Psoas muscle (tissue), 8 donors: ENCODE results near the gene MYBPH. TPM values are rescaled to one million over a fixed set of nuclear protein-coding genes. Genes with fewer than 3 reads are reported as not detected.

ENCODE experiments used
- ATAC-seq, 4 donors: fragments of 200-7000 bp; cut with Tn5 transposase; one replicate each; pipeline ENCODE4 v1.9.1; 2020; ENCODE audit warnings: moderate library complexity in 3 of 4, mild to moderate bottlenecking in 2 of 4
- DNase-seq, 2 donors: peaks; one replicate each; pipeline ENCODE4 v3.0.0-alpha.2; 2020
- H3K27ac ChIP-seq: fragments of 200-600 bp; one replicate; pipeline ENCODE4 v1.8.0; 2022
- H3K27me3 ChIP-seq, 3 donors: fragments of 200-600 bp in 1 of 3; one replicate each; pipeline versions ENCODE4 v1.6.1 to v1.8.0; 2013 to 2022; ENCODE audit warnings: low read length in 2 of 3, mild to moderate bottlenecking in 2 of 3, moderate library complexity in 1 of 3; ENCODE audit not compliant: insufficient read depth in 3 of 3
- H3K36me3 ChIP-seq, 2 donors: fragments of 200-600 bp in 1 of 2; one replicate each; pipeline versions ENCODE4 v1.6.1 to v1.8.0; 2013 to 2022; ENCODE audit warnings: low read depth in 1 of 2, mild to moderate bottlenecking in 1 of 2, moderate library complexity in 1 of 2; ENCODE audit not compliant: insufficient read depth in 1 of 2
- H3K4me1 ChIP-seq: fragments of 200-600 bp; one replicate; pipeline ENCODE4 v1.8.0; 2022
- H3K4me3 ChIP-seq: fragments of 200-600 bp; one replicate; pipeline ENCODE4 v1.8.0; 2022; ENCODE audit warnings: mild to moderate bottlenecking
- H3K9me3 ChIP-seq: fragments of 200-600 bp; one replicate; pipeline ENCODE4 v1.8.0; 2022
- CTCF ChIP-seq: fragments of 200-600 bp; IDR thresholded peaks from one replicate; pipeline ENCODE4 v1.8.0; 2022; ENCODE audit warnings: antibody characterized with exemption
- WGBS, 3 donors: extraction: QIAGEN DNeasy Blood & Tissue Kit; methylation state at CpG; one replicate each; pipeline versions ENCODE4 v1.1.6 to v1.1.7; 2013; 5-methylcytosine and 5-hydroxymethylcytosine counted together
- intact Hi-C, 2 donors: fragments of 100-400 bp; cut with DNase I; formaldehyde crosslinking; loops; one replicate each; pipeline versions ENCODE4 v1.11.0 to v1.14.2; 2022
- polyA plus RNA-seq, 3 donors: library from polyadenylated mRNA; stranded (reverse); fragments of 200-250 nt; gene quantifications; one replicate each; pipeline ENCODE4 v1.2.3, GENCODE V29; 2013
- total RNA-seq, 4 donors: library from RNA; stranded (reverse); fragmentation: NEBNext Ultra II Directional in 2 of 4; extraction: Animal tissue kit (Norgen Biotek cat#: 25700) in 2 of 4; gene quantifications; one replicate each; pipeline versions ENCODE4 v1.2.1 to v1.2.4, GENCODE V29; 2021 to 2023
- donor health status: healthy with polysubstance abuse.
- donor health status: DM: no; HTN: no; CAD: no; lungs with moderate emphysema.
- donor health status: Bipolar disorder and iron deficiency.
- donor health status: healthy.
- donor health status: DM: yes; HTN: yes; CAD: no.
- donor health status: DM: no; HTN: no; CAD: no.
- donor health status: DM: no; HTN: no; CAD: no.
- donor health status: DM: yes; HTN: yes; CAD: no.

MYBPH gene
- total and polyA plus RNA-seq, 7 donors = 18.0 to 882 (median 39.1) TPM

GRCh38 chr1:203161703-203162102 is 13.9 kb downstream of the MYBPH start:
- intact Hi-C loops = no loop called here
- Histone ChIP-seq H3K27ac (no peak overlapping the region), H3K9me3 (no peaks in the 10 kb centered on the region), H3K27me3 (no peaks in the 10 kb centered on the region), H3K4me1 (no peaks in the 10 kb centered on the region), H3K4me3 (no peak overlapping the region), H3K36me3 (peaks cover 0 to 6% of the 10 kb centered on the region in 2 donors)
- ATAC-seq = no peak
- no peak for DNase-seq
- TF ChIP-seq CTCF = no peak
- WGBS, 3 donors = 91 to 96% (median 92%) methylated on average over 11 of the region's 11 CpGs

- peaks cover 0 to 6% of the 10 kb centered on the region in 2 donors for H3K36me3 ChIP-seq
- intact Hi-C loops = no loop called here
- ATAC-seq (no peak), DNase-seq (no peak)
- TF ChIP-seq CTCF = no peak
- H3K9me3 ChIP-seq = no peaks in the 10 kb centered on the region
- H3K27me3 ChIP-seq = no peaks in the 10 kb centered on the region
- 83 to 91% (median 89%) methylated on average over 6 of the region's 6 CpGs for WGBS, 3 donors
- no peaks in the 10 kb centered on the region for H3K4me1 ChIP-seq
- no peak overlapping the region for H3K27ac ChIP-seq
- no peak overlapping the region for H3K4me3 ChIP-seq
These were observed 14.5 kb downstream of the MYBPH start for GRCh38 chr1:203161175-203161574.

DNA sequence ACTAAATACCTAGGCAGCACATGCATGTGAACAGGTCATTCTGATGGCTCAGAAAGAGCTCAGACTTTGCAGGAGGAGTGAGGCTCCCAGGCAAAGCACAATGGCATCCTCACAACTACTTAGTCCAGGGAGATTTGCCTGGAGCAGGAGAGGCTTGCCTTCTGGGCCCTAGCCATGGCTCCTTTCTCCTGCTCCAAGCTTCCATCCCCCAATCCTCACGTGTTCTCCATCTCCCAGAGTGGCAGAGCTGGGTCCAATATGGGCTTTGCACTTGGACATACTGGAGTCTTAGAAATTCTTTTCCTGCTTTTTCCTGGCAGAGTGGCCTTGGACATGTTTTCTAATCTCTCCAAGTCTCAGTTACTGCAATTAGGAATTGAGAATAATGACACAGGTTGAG is 15.8 kb downstream of the MYBPH start:
- DNase-seq (no peak), ATAC-seq (no peak)
- Histone ChIP-seq H3K4me3 (no peak overlapping the region), H3K36me3 (no peaks in the 10 kb centered on the region), H3K27ac (no peak overlapping the region), H3K27me3 (no peaks in the 10 kb centered on the region), H3K4me1 (no peaks in the 10 kb centered on the region), H3K9me3 (no peaks in the 10 kb centered on the region)
- intact Hi-C loops = loop anchor here in 1 of 2 donors (10.0 kb wide), 1 partner anchor 925 kb away; no protein-coding TSS in a partner anchor
- WGBS, 3 donors = 74 to 84% (median 74%) methylated on average over 1 of the region's 1 CpG
- no peak for TF ChIP-seq CTCF

DNA sequence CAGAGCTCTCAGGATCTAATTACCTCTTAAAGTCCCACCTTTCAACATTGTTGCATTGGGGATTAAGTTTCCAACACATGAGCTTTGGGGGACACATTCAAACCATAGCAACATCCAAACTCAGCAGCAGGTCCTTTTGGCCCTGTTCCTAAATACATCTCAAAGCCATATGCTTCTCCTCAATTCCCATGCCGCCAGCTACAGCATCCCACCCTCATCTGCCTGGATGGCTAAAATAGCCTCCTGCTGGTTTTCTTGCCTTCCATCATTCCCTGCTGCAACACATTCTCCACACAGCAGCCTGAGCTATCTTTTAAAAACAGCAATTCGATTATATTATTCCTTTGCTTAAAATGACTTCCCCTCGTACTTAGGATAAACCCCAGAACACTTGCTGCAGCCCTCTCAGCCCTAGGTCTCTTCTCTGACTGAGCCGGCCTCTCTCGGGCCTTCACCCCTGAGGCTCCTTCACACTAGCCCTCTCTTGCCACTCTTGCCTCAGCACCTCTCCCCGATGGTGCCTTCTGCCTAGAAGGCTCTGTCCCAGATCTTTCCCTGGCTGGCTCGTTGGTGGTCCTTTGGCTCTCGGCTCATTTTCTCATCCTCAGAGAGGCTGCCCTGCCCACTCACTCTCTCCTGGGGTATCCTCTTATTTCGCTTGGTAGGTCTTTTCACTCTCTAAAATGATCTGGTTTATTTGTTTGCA is 16.5 kb downstream of the MYBPH start:
- no peaks in the 10 kb centered on the region for H3K4me1 ChIP-seq
- WGBS, 3 donors = 87 to 91% (median 88%) methylated on average over 9 of the region's 9 CpGs
- no peak overlapping the region for H3K27ac ChIP-seq
- no peak overlapping the region for H3K4me3 ChIP-seq
- no peaks in the 10 kb centered on the region for H3K36me3 ChIP-seq
- no peaks in the 10 kb centered on the region for H3K9me3 ChIP-seq
- TF ChIP-seq CTCF = no peak
- ATAC-seq (no peak), DNase-seq (no peak)
- H3K27me3 ChIP-seq = no peaks in the 10 kb centered on the region
- intact Hi-C loops = loop anchor here in 1 of 2 donors (10.0 kb wide), 1 partner anchor 924 kb away; no protein-coding TSS in a partner anchor

DNA sequence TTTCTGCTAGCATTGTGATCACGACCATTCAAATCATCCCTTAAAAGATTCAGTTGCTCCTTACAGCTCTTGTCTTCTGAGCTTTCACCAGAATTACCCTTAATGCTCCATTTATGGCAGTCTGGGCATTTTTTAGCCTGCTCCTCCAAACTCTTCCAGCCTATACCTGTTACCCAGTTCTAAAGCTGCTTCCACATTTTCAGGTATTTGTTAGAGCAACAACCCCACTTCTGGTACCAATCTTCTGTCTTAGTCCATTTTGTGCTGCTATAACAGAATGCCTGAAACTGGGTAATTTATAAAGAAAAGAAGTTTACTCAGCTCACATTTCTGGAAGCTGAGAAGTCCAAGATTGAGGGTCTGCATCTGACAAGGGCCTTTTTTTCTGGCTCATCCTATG is 17.2 kb downstream of the MYBPH start:
- no peaks in the 10 kb centered on the region for H3K36me3 ChIP-seq

More for the DNA sequence above, 17.2 kb downstream of the MYBPH start:
- ATAC-seq (no peak), DNase-seq (no peak)
- 81 to 92% (median 91%) methylated on average over 1 of the region's 1 CpG for WGBS, 3 donors
- Histone ChIP-seq H3K9me3 (no peaks in the 10 kb centered on the region), H3K27me3 (no peaks in the 10 kb centered on the region), H3K27ac (no peak overlapping the region), H3K4me3 (no peak overlapping the region), H3K4me1 (no peaks in the 10 kb centered on the region)
- no peak for TF ChIP-seq CTCF
- intact Hi-C loops = loop anchor here in 1 of 2 donors (10.0 kb wide), 1 partner anchor 924 kb away; no protein-coding TSS in a partner anchor
